Ishikawa (cell line): ENCODE data around the gene COL21A1.

Experiments used
- CEBPB ChIP-seq: IDR thresholded peaks from 2 replicates; pipeline ENCODE4 v1.6.1; 2012
- EGR1 ChIP-seq: IDR thresholded peaks from 2 replicates; pipeline ENCODE4 v1.6.1; 2012
- EP300 ChIP-seq: IDR thresholded peaks from 2 replicates; pipeline ENCODE4 v1.6.1; 2012; ENCODE audit warnings: borderline replicate concordance
- FOXM1 ChIP-seq: IDR thresholded peaks from 2 replicates; pipeline ENCODE4 v1.6.1; 2012; ENCODE audit warnings: low read depth, borderline replicate concordance
- RAD21 ChIP-seq: IDR thresholded peaks from 2 replicates; pipeline ENCODE4 v1.6.1; 2012; ENCODE audit warnings: low read depth
- ZBTB7A ChIP-seq: IDR thresholded peaks from 2 replicates; pipeline ENCODE4 v1.6.1; 2012; ENCODE audit warnings: low read depth
- TF ChIP-seq, protein P1 (sequence below): IDR thresholded peaks from 2 replicates; pipeline ENCODE4 v1.6.1; 2012
- TF ChIP-seq, protein P2 (sequence below): IDR thresholded peaks from 2 replicates; pipeline ENCODE4 v1.6.1; 2012
- TF ChIP-seq, protein P3 (sequence below): IDR thresholded peaks from 2 replicates; pipeline ENCODE4 v1.6.1; 2012; ENCODE audit warnings: low read depth, mild to moderate bottlenecking

DNA sequence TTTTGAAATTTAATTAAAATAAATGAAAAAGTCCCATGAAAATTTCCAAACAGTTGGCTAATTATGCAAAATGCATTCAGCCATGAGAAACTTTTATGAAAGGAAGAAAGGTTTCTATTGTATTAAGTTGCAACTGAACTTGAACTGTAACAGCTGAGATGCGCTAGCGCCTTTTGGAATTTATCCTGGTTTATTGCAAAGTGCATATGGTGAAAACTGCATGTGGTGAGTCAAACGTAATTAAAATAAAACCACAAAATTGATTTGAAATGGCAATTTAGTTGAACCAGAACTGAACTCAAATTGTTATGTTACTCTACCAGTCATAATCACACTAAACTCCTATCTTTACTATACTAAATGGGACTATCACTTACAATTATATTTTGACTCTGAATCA, 46.4 kb upstream of the COL21A1 start:
- TF ChIP-seq ZBTB7A (no peak), RAD21 (no peak), FOXM1 (no peak), CEBPB (no peak), EP300 (no peak), EGR1 (no peak)
- TF ChIP-seq, protein P1, sequence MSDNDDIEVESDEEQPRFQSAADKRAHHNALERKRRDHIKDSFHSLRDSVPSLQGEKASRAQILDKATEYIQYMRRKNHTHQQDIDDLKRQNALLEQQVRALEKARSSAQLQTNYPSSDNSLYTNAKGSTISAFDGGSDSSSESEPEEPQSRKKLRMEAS, result no peak
- TF ChIP-seq, protein P2, sequence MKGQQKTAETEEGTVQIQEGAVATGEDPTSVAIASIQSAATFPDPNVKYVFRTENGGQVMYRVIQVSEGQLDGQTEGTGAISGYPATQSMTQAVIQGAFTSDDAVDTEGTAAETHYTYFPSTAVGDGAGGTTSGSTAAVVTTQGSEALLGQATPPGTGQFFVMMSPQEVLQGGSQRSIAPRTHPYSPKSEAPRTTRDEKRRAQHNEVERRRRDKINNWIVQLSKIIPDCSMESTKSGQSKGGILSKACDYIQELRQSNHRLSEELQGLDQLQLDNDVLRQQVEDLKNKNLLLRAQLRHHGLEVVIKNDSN, result no peak
- TF ChIP-seq, protein P3, sequence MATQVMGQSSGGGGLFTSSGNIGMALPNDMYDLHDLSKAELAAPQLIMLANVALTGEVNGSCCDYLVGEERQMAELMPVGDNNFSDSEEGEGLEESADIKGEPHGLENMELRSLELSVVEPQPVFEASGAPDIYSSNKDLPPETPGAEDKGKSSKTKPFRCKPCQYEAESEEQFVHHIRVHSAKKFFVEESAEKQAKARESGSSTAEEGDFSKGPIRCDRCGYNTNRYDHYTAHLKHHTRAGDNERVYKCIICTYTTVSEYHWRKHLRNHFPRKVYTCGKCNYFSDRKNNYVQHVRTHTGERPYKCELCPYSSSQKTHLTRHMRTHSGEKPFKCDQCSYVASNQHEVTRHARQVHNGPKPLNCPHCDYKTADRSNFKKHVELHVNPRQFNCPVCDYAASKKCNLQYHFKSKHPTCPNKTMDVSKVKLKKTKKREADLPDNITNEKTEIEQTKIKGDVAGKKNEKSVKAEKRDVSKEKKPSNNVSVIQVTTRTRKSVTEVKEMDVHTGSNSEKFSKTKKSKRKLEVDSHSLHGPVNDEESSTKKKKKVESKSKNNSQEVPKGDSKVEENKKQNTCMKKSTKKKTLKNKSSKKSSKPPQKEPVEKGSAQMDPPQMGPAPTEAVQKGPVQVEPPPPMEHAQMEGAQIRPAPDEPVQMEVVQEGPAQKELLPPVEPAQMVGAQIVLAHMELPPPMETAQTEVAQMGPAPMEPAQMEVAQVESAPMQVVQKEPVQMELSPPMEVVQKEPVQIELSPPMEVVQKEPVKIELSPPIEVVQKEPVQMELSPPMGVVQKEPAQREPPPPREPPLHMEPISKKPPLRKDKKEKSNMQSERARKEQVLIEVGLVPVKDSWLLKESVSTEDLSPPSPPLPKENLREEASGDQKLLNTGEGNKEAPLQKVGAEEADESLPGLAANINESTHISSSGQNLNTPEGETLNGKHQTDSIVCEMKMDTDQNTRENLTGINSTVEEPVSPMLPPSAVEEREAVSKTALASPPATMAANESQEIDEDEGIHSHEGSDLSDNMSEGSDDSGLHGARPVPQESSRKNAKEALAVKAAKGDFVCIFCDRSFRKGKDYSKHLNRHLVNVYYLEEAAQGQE, result no peak
